GM21619 (cell line): ENCODE data around the gene RPS25.
"Not testable (repeated sequence)": the region's sequence is repeated elsewhere in the genome, so short reads cannot be mapped to it uniquely, and the experiment has no call there.

Experiments
- ATAC-seq: cut with Tn5 transposase; IDR thresholded peaks from one replicate; pipeline ENCODE4 v1.9.1; 2021; ENCODE audit not compliant: unreplicated experiment

Gene RPS25

DNA sequence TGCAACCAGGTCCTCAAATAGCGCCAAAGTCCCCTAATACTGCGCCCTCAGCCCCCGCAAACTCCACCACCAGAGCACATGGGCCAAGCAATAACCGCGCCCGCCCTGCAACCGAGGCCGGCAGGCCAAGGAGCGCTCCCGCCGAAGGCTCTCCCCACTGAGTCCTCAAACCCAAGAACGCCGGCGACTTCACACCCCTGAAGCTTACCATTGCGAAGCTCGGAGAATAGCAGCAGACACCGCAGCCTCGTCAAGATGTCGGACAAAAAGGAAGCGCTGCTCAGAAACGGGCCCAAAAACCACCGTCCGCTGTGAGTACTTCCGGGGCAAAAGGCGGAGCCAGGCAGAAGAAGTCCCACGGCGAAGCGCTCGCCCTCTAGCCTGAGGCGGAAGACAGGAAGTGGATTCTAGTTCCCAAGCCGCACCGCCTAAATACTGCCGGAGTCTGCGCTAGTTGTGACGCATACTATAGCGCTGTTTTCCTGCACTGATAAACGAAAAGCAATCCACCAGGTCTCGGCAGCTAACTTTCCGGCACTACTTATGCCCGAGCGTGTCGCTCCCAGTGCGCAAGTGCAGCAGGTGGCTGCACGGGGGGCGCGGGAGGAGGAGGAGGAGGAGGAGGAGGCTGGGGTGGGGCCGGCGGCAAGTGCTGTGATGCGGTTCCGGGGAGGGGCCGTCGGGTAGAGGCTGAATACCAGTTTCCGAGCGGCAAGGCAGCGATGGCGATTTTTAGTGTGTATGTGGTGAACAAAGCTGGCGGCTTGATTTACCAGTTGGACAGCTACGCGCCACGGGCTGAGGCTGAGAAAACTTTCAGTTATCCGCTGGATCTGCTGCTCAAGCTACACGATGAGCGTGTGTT lies at the start of gene RPS25, which contains the start of gene TRAPPC4:
Gene RPS25 (minus strand): TSS at position 270 of the 865 bp plus-strand sequence. CDS start 59 bp downstream, at position 211.
Gene TRAPPC4 (plus strand): TSS at position 693 of the 865 bp plus-strand sequence. CDS start 30 bp downstream, at position 723.
- peak; percentile 88 for ATAC-seq

DNA sequence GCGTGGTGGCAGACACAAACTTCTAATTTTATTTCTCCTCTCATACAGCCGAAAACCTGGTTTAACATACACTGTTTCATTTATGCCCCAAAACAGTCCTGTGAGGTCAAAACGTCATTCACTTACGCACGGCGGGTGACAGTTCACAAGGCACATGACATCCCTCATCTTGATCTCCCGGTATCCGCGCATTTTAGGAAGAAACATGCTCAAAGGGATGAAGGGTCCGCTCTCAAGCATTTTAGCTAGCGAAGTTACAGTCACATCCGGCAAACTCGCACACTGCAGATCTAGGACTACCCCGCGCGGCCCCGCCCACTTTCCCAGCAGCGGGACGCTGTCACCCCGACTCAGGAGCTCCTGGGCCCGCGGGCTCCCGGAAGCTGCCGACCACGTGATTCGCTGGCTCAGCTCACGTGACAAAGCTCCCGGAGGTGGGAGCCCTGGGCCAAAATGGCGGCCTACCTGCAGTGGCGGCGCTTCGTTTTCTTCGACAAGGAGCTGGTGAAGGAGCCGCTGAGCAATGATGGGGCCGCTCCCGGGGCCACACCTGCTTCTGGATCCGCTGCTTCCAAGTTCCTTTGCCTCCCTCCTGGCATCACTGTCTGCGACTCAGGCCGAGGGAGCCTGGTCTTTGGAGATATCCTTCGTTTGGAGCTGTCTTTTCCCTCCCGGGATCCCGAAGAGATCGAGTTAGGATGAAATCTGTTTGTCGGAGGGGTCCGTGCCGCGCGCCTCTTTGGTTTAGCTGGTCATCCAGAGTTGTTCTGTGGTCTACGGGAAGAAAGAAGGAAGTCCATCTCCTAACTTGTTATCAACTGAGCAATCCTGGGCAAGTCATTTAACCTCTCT lies 49.5 kb upstream of the RPS25 start, which contains the start of gene VPS11:
Gene VPS11 (plus strand): TSS at position 448 of the 852 bp plus-strand sequence. CDS start 6 bp downstream, at position 454.
- ATAC-seq, result peak; percentile 95

DNA sequence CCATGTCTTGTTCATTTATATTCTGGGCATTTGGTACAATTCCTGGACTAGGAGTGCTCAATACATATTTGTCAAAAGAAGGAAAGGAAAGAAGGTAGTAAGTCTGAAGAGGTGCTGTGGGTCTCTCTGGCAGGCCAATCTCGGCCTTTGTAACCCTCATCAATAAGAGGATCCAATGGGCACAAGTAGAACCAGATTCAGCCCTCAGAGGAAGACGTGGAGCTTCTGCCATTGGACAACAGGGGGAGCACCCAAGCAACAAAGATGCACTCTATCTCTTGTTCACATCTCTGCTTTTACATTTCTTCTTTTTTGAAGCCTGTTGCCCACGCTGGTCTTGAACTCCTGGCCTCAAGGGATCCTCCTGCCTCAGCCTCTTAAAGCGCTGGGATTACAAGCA lies 47.2 kb upstream of the RPS25 start:
- ATAC-seq, result no peak

DNA sequence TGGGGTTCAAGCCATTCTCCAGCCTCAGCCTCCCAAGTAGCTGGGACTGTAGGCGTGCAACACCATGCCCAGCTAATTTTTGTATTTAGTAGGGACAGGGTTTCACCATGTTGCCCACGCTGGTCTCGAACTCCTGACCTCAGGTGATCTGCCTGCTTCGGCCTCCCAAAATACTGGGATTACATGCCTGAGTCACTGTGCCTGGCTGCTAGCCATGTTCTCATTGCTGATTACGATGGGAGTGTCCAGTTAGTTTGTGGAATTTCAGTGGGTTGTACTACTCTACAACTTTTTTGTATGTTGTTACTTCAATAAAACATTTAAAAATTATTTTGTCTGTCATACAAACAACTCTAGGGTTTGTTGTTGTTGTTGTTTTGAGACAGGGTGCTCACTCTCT lies 44.6 kb upstream of the RPS25 start:
- ATAC-seq, result no peak

DNA sequence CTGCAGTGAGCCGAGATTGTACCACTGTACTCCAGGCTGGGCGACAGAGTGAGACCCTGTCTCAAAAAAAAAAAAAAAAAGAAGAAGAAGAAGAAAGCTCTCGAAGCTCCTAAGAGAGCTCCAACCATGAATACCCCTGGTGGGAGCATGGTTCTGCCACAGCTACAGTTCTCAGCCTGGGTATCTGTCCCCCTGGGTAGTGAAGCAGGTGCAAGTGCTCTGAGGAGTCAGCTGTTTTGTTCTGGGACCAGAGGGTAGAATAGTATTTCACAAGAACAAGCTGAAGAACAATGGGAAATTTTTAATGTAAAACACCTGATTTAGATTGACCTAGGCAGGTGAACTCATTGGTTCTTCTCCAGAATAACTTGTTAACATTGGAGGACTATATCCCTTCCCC lies 43.1 kb upstream of the RPS25 start:
- no peak for ATAC-seq

DNA sequence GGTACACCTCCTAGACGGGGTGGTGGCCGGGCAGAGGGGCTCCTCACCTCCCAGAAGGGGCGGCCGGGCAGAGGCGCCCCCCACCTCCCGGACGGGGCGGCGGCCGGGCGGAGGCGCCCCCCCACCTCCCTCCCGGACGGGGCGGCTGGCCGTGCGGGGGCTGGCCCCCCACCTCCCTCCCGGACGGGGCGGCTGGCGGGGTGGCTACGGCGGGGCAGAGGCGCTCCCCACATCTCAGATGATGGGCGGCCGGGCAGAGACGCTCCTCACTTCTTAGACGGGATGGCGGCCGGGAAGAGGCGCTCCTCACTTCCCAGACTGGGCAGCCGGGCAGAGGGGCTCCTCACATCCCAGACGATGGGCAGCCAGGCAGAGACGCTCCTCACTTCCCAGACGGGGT lies 41.0 kb upstream of the RPS25 start:
- not testable (repeated sequence) for ATAC-seq

DNA sequence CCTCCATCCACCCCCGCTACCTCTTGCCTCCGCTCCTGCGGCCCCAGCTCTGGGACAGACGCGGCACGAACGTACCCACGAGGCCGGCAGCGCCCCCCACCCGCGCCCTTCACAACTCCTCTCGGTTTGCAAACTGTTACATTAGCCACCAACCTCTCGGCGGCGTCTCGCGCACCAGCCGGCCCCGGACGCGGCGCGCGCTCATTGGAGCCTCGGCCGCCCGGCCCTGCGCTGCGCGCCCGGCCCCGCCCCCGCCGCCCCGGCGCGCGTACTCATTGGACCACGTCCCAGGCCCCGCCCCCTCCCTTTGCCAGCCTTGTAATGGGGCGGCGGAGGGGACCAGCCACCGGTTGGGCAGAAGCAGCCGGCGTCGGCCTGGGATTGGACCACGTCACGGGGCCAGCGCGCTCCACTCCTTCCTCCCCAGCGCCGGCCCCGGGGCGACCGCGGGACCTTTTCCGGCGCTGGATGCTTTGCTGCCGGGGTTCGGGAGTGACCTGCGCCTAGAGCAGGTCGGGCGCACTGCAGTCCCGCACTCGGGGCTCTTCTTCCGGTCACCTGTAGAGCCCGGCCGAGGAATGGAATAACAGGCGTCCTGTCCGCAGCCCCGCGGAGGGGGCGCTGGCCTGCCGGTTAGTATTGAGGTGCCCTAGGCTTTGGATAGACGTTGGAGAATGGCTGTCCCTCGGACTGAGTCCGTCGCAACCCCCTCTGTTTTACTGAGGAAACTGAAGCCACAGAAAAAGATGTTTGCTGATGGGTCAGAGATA lies 39.0 kb upstream of the RPS25 start, which contains the start of gene HYOU1:
Gene HYOU1 (minus strand): TSS at position 206 of the 770 bp plus-strand sequence. CDS start 1,045 bp downstream, outside the sequence.
- ATAC-seq, result peak; percentile 92

DNA sequence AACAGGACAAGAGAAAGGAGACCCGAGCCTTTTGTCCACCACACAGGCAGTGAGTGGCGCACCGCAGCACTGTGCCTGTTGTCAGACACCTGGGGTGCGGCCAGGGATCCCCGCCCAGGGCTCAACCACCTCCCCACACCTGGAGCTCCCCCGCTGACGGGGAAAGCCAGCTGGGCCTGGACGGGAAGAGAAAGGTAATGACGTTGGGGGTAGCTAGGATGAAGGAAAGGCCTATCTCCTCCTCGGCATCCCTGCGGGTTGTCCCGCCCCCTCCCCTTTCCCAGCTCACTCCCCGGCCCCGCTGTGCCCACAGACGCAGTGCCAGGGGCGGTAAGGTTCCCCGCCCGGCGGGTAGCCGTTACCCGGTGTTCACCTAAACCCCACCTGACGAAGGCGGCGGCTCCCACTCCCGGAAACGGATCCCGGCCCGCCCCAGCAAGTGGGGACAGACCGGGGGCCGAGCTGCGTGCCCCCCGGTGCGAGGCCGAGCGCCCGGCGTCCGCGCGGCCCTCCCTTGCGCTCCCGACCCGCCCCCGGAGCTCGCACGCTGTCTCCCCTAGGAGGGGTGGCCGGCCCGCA lies 38.4 kb upstream of the RPS25 start:
- ATAC-seq, result no peak

DNA sequence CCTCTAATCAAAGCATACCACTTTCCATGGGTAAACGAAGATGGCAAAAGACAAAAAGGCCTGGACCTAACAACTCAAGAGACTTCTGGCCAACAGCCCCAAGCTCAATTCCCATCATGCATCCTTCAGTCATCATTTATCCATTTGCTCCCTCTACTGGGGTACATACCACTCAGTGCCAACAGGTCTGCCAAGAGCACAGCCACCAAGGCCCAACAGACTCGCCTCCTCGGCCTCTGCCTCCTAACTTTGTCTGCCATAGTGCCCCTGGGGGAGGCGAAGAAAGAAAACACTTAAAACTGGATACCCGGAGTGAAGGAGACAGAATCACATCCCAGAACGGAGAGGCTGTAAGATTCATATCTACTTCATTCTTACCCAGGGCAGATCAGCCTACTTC lies 37.8 kb upstream of the RPS25 start:
- no peak for ATAC-seq

DNA sequence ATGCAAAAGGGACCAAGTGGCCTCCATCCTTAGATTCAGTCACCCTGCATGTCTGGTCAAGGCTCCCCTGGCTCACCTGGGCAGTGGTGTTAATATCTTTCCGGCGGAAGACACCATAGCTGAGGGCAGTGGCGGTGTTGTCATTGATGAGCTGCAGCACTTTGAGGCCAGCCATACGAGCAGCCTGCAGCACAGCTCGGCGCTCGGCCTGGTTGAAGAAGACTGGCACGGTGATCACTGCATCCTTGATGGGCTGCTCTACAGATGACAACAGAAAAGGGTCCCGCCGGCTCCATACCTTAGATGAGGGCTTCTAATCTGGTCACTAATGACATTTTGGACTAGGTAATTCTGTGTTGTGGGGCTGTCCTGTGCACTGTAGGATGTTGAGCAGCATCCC lies 36.3 kb upstream of the RPS25 start:
- no peak for ATAC-seq

DNA sequence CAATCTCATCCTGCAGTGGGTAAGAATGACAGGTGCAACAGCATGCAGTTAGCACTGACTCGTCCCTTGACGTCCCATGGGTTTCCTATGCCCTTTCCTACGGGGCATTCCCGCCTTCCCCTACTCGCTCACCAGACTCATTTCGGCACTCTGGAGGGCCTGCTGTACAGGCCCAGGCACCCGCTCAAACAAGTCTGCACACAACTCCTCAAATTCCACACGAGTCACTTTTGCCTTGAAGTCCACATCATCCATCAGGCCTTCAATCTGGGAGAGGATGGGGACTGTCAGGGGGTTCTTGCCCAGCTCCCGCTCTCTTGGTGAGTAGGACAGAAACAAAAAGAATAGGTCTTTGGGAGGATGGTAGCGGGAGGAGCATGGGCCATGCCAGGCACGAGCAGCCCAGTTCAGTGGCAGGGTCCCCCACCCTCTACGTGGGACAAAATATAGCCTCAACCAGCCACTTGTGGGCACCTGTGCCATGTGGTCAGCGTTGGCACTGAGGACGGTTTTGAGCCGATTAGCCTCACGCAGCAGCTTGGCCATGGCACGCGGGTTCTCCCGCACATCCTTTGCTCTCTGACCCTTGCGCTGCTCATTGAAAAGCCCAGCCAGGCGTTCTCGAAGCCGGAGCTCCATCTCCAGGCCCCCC lies 34.1 kb upstream of the RPS25 start:
- ATAC-seq, result peak; percentile 15

DNA sequence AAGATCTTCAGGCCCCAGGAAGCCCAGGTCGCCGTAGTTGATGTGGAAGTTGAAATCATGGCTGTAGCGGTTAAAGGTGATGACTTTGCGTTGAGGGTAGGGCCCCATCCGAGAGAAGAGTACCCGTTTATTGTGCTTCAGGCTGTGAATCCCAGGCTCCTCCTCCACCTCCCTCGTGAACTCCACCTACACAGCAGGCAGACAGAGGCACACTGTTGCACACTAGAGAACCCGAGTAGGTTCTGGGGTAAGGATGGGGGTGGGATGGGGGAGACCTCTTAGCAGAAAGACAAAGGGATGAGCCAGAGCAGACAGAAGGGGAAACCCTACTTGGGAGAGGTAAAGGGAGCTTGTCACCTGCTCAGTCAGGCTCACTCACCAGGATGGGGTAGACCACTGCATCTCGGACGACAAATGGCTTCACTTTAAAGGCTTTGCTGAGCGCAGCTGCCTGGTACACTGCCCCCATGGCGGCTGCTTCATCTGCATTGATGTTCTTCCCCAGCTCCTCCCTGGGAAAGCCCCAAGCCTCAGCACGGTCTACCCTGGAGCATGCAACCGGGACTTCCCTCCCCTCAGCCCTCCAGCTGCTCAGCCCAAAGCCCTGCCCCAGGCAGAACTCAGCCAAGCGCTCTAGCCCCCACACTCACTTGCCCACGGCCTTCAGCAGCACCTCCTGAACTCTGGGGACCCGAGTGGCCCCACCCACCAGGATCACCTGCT lies 33.5 kb upstream of the RPS25 start:
- ATAC-seq, result peak; percentile 48

DNA sequence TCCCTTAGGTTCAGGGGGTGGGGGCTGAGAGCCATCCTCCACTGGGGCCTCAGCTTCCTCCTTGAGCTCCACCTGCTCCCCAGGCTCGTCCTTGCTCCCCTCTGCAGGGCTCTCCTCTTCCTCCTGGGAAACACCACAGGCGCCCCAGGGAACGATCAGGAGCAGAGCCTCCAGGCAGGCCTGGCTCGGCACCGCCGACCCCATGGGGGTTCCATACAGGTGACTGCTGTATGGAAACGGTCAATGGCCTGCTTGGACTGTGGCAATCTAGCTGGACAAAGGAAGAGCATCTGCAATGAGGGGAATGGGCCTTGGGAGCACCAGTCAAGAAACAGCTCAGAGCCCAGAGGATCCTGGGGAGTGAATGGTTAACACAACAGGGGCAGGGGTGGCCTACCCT lies 30.9 kb upstream of the RPS25 start:
- ATAC-seq, result no peak

DNA sequence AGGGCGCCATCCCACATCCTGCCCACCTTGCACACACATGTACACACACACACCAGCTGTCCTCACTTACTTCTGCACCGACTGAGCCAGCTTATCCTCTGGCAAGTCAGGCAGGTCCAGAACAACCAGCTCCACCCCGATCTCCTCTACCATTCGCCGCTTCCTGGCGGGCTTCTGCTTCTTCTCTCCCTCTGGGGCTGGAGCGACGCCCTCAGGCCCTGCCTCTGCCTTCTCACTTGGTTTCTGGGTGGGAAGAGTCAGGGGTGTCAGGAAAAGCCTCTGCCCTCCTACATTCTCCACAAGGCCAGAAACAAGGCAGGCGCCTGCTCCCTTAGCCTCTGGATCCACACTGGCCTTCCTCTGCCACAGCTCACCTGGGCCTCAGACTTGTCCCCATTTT lies 30.5 kb upstream of the RPS25 start:
- no peak for ATAC-seq

DNA sequence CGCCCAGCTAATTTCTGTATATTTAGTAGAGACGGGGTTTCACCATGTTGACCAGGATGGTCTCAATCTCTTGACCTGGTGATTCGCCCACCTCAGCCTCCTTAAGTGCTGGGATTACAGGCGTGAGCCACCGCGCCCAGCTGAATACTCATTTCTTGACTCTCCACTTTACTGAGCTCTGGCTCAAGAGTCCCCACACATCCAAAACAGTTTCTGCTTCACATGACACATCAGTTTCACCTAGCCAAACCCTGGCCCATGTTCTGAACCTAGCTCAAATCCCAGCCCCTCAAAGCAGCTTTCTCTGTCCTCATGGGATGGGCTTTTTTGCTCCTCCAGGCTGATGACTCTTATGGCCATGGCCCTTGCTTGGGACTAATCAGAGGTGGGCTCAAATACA lies 29.1 kb upstream of the RPS25 start:
- ATAC-seq, result no peak

DNA sequence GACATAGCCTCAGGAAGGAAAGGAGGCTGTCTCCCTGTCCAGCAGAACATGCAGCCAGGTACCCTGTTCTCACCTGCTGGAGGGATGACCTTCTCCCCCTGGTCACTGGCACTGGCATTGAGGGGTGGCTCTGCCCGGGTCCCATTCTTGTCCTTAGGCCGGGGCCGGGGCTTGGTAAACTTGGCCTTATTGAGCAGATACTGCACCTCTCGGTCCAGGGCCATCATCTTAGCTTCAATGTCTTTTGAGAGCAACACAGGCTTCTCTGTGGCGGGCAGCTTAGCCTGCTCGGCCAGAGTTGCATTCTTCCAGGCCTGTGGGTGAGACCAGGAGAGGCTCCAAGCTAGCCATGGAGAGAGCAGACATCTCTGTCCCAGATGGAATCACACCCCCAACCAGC lies 28.3 kb upstream of the RPS25 start:
- no peak for ATAC-seq

DNA sequence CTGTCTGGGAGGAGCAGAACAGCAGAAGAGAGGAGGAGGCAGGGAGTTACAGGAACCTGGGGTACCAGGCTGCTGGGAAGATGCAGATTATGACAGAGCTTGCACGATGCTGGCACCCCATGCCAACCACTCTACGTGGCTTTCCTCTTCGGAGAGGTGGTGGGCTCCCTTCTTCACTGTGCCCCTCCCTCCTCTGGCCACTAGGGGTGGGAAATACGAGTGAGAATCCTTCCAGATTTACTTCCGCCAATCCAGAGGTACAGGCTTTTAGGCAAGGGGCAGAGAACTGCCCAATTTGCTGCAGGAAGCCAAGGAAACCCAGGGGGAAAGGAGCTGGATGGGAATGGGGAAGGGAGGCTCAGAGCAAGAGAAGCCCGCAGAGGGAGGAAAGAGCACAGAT lies 26.6 kb upstream of the RPS25 start:
- no peak for ATAC-seq

DNA sequence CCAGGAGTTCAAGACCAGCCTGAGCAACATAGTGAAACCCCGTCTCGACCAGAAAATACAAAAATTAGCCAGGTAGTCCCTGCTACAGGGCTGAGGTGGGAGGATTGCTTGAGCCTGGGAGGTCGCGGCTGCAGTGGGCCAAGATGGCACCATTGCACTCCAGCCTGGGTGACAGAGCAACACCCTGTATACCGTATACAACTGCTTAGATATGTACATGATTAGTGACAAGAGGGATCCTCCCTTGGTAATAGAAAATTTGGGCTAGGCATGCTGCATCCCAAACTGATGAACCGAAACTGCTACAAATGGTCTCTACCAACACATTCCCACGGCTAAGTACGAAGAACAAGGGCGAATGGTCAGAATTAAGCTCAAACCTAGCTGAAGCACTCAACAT lies 24.8 kb upstream of the RPS25 start:
- ATAC-seq, result no peak

DNA sequence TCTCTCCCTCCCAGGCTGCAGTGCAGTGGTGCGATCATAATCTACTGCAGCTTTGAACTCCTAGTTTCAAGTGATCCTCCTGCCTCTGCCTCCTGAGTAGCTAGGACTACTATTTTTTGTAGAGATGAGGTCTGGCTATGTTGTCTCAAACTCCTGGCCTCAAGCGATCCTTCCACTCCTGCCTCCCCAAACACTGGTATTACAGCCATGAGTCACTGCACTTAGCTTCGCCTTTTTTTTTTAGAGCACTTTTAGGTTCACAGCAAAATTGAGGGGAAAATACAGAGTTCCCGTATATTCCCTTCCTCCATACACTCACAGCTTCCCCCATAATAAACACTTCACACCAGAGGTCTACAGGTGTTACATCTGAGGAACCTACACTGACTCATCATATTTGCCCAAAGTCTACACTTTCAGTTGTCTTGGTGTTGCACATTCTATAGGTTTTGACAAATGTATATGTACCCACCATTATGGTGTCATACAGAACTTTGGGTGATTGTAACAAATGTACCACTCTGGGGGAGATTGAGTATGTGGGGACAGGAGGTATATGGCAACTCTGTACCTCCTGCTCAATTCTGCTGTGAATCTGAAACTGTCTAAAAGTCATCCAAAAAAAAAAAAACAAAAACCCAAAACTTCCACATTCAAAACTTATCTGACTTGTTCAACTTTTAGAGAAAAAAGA lies 23.8 kb upstream of the RPS25 start:
- ATAC-seq, result no peak
